ENCODE data around the gene ACSS1.

The ACSS1 gene

DNA sequence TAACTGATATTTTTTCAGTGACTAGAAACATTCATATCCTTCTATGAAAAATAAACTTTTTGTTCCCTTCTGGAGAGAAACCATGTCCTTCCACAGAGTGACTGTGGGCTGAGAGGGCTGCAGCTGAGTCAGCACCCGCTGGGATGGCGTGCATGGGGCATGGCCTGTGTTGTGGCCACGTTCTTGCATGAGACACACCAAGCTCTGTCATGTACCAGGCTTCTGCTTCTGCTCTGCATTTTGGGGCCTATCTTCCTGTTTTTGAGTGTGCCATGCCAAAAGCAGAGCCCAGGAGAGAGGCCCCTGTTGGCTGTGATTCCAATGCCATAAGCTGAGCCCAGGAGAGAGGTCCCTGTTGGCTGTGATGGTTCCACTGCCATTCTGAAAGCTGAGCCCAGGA, 76.1 kb downstream of the ACSS1 start:
- peaks cover 1% of the 10 kb centered on the region for H3K4me1 ChIP-seq (ENCODE audit: insufficient read depth, insufficient read length)
- H3K36me3 ChIP-seq (ENCODE audit: insufficient read depth, insufficient read length, low read length): peaks cover 48% of the 10 kb centered on the region
- H3K27me3 ChIP-seq (ENCODE audit: insufficient read depth, insufficient read length): no peaks in the 10 kb centered on the region
- peaks cover 30% of the 10 kb centered on the region for H3K9me3 ChIP-seq (ENCODE audit: insufficient read depth, low read length)
- no peak overlapping the region for H3K4me3 ChIP-seq (ENCODE audit: insufficient read length, low read depth)
- no peak for TF ChIP-seq YY1 (IDR thresholded peaks at IDR 0.05; ENCODE audit: insufficient read depth, insufficient read length)
- no peak for TF ChIP-seq ZNF274 (IDR thresholded peaks at IDR 0.05; ENCODE audit: low read depth, low read length)
- no peak for TF ChIP-seq SUZ12 (IDR thresholded peaks at IDR 0.05; ENCODE audit: extremely low read depth, insufficient read depth, insufficient read length)
- DNase-seq (ENCODE audit: low read depth, low spot score): no peak
- H3K9ac ChIP-seq (ENCODE audit: insufficient read length, low read depth): no peak overlapping the region

DNA sequence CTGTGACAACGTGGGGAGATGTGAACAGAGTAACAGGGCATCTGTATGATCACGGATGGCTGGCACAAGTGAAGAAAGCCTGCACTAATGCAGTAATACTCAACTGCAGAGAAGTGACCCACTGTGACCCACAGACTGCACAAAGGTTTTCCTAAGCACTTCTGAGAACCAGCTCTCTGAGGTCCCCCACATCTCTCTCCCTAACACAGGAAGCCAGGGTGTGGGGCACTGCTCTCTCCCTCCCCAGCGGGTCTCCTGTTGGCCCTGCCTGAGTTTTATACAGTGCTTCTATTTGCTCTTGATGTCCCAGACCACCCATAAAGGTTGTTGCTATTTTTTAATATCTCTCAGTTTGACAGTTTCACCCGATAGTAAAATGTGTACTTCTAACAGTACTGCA, 76.7 kb downstream of the ACSS1 start:
- TF ChIP-seq YY1 (IDR thresholded peaks at IDR 0.05; ENCODE audit: insufficient read depth, insufficient read length) (no peak), SUZ12 (IDR thresholded peaks at IDR 0.05; ENCODE audit: extremely low read depth, insufficient read depth, insufficient read length) (no peak), ZNF274 (IDR thresholded peaks at IDR 0.05; ENCODE audit: low read depth, low read length) (no peak)
- H3K9ac ChIP-seq (ENCODE audit: insufficient read length, low read depth): no peak overlapping the region
- H3K36me3 ChIP-seq (ENCODE audit: insufficient read depth, insufficient read length, low read length): peaks cover 53% of the 10 kb centered on the region
- H3K27me3 ChIP-seq (ENCODE audit: insufficient read depth, insufficient read length): no peaks in the 10 kb centered on the region
- H3K4me1 ChIP-seq (ENCODE audit: insufficient read depth, insufficient read length): peaks cover 1% of the 10 kb centered on the region
- no peak overlapping the region for H3K4me3 ChIP-seq (ENCODE audit: insufficient read length, low read depth)
- H3K9me3 ChIP-seq (ENCODE audit: insufficient read depth, low read length): peaks cover 35% of the 10 kb centered on the region
- DNase-seq (ENCODE audit: low read depth, low spot score): no peak

DNA sequence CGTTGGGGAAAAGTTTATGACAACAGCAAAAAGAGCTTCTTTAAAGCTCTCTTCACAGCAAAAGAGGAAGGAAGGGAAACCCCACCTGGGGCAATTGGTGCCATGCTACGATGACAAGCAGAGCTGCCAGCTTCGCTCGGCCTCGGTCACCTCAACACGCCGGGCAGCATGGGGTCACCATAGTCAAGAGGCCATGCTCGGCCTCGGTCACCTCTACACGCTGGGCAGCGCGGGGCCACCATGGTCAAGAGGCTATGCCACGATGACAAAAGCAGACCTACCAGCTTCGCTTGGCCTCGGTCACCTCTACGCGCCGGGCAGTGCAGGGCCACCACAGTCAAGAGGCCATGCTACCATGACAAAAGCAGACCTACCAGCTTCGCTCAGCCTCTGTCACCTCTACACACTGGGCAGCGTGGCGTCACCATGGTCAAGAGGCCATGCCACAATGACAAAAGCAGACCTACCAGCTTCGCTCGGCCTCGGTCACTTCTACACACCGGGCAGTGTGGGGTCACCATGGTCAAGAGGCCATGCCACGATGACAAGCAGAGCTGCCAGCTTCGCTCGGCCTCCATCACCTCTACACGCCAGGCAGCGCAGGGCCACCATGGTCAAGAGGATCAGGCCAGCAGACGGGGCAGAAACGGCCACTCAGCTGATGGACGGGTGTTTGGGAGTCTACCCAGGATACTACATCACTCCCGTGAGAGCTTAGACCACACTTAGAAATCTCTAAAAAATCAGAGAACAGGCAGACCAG, 77.5 kb downstream of the ACSS1 start:
- Histone ChIP-seq H3K4me1 (ENCODE audit: insufficient read depth, insufficient read length) (peaks cover 1% of the 10 kb centered on the region), H3K27me3 (ENCODE audit: insufficient read depth, insufficient read length) (no peaks in the 10 kb centered on the region), H3K9ac (ENCODE audit: insufficient read length, low read depth) (no peak overlapping the region), H3K36me3 (ENCODE audit: insufficient read depth, insufficient read length, low read length) (peaks cover 54% of the 10 kb centered on the region), H3K4me3 (ENCODE audit: insufficient read length, low read depth) (no peak overlapping the region), H3K9me3 (ENCODE audit: insufficient read depth, low read length) (peaks cover 42% of the 10 kb centered on the region)
- TF ChIP-seq ZNF274 (IDR thresholded peaks at IDR 0.05; ENCODE audit: low read depth, low read length) (no peak), SUZ12 (IDR thresholded peaks at IDR 0.05; ENCODE audit: extremely low read depth, insufficient read depth, insufficient read length) (no peak), YY1 (IDR thresholded peaks at IDR 0.05; ENCODE audit: insufficient read depth, insufficient read length) (no peak)
- no peak for DNase-seq (ENCODE audit: low read depth, low spot score)

GRCh38 chr20:24979036-24979960, 78.6 kb downstream of the ACSS1 start:
- no peak overlapping the region for H3K4me3 ChIP-seq (ENCODE audit: insufficient read length, low read depth)
- no peak for DNase-seq (ENCODE audit: low read depth, low spot score)
- TF ChIP-seq SUZ12 (IDR thresholded peaks at IDR 0.05; ENCODE audit: extremely low read depth, insufficient read depth, insufficient read length) (no peak), YY1 (IDR thresholded peaks at IDR 0.05; ENCODE audit: insufficient read depth, insufficient read length) (no peak), ZNF274 (IDR thresholded peaks at IDR 0.05; ENCODE audit: low read depth, low read length) (no peak)
- H3K27me3 ChIP-seq (ENCODE audit: insufficient read depth, insufficient read length): no peaks in the 10 kb centered on the region
- H3K9me3 ChIP-seq (ENCODE audit: insufficient read depth, low read length): peaks cover 46% of the 10 kb centered on the region
- H3K9ac ChIP-seq (ENCODE audit: insufficient read length, low read depth): no peak overlapping the region
- peaks cover 1% of the 10 kb centered on the region for H3K4me1 ChIP-seq (ENCODE audit: insufficient read depth, insufficient read length)
- peaks cover 54% of the 10 kb centered on the region for H3K36me3 ChIP-seq (ENCODE audit: insufficient read depth, insufficient read length, low read length)

DNA sequence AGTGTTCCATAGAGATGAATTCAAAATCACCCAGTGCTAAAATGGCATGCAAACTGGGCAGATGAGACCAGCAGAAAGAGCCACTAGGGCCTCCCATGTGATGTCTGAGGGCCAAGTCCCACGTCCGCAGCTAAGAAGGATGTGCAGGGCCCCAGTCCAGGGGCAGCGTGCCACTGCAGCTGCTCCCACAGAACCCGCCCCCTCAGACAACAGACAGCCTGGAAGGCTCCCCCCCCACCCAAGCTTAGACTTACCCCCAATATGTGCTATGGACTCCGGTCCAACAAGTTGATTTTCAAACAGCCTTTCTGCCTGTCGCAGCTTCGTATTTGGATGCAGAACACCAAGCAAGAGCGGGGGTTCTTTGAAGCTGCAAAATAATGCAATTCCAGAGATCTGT, 79.4 kb downstream of the ACSS1 start:
- Histone ChIP-seq H3K4me3 (ENCODE audit: insufficient read length, low read depth) (no peak overlapping the region), H3K4me1 (ENCODE audit: insufficient read depth, insufficient read length) (peaks cover 1% of the 10 kb centered on the region), H3K9ac (ENCODE audit: insufficient read length, low read depth) (no peak overlapping the region), H3K36me3 (ENCODE audit: insufficient read depth, insufficient read length, low read length) (peaks cover 50% of the 10 kb centered on the region), H3K9me3 (ENCODE audit: insufficient read depth, low read length) (peaks cover 46% of the 10 kb centered on the region), H3K27me3 (ENCODE audit: insufficient read depth, insufficient read length) (no peaks in the 10 kb centered on the region)
- no peak for DNase-seq (ENCODE audit: low read depth, low spot score)
- TF ChIP-seq SUZ12 (IDR thresholded peaks at IDR 0.05; ENCODE audit: extremely low read depth, insufficient read depth, insufficient read length): no peak
- no peak for TF ChIP-seq YY1 (IDR thresholded peaks at IDR 0.05; ENCODE audit: insufficient read depth, insufficient read length)
- TF ChIP-seq ZNF274 (IDR thresholded peaks at IDR 0.05; ENCODE audit: low read depth, low read length): no peak

DNA sequence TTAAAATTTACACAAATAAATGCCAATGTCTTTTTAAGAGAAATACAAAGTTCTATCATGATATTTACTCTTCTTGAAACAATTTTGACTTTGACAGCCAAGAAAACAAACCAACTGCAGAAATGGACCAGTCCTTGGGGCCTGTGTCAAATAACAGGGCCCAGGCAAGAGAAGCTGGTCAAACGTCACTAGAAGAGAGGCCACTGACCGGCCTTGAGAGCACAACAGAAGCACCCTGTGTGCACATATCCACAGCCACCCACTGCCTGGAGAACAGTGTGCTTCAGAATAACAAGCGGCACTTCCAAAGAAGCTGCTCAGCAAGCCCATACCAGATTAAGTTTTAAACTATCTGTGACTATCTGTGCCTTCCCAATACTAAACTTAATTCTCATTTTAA, 80.1 kb downstream of the ACSS1 start:
- TF ChIP-seq YY1 (IDR thresholded peaks at IDR 0.05; ENCODE audit: insufficient read depth, insufficient read length) (no peak), ZNF274 (IDR thresholded peaks at IDR 0.05; ENCODE audit: low read depth, low read length) (no peak), SUZ12 (IDR thresholded peaks at IDR 0.05; ENCODE audit: extremely low read depth, insufficient read depth, insufficient read length) (no peak)
- Histone ChIP-seq H3K36me3 (ENCODE audit: insufficient read depth, insufficient read length, low read length) (peaks cover 54% of the 10 kb centered on the region), H3K4me1 (ENCODE audit: insufficient read depth, insufficient read length) (peaks cover 1% of the 10 kb centered on the region), H3K9ac (ENCODE audit: insufficient read length, low read depth) (no peak overlapping the region), H3K27me3 (ENCODE audit: insufficient read depth, insufficient read length) (no peaks in the 10 kb centered on the region), H3K4me3 (ENCODE audit: insufficient read length, low read depth) (no peak overlapping the region), H3K9me3 (ENCODE audit: insufficient read depth, low read length) (peaks cover 46% of the 10 kb centered on the region)
- no peak for DNase-seq (ENCODE audit: low read depth, low spot score)

DNA sequence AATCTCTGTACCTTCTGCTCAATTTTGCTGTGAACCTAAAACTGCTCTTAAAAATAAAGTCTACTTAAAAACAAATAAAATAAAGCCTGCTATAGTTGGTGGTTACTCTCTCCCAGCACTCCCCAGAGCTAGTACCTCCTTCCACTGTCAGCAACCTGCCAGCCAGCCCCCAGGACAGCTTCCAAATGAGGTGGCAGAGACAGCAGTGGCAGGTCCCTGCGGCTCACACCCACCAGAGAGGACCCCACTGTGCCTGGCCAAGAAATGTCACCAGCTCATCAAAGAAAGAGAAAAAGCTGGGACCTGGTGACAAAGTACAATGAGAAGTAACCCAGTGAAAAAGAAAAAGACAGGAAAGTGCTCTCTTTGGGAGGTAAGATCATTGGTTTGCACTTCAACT, 80.6 kb downstream of the ACSS1 start:
- DNase-seq (ENCODE audit: low read depth, low spot score): no peak
- Histone ChIP-seq H3K36me3 (ENCODE audit: insufficient read depth, insufficient read length, low read length) (peaks cover 58% of the 10 kb centered on the region), H3K9me3 (ENCODE audit: insufficient read depth, low read length) (peaks cover 46% of the 10 kb centered on the region)

More for the DNA sequence above, 80.6 kb downstream of the ACSS1 start:
- H3K9ac ChIP-seq (ENCODE audit: insufficient read length, low read depth): no peak overlapping the region
- H3K4me3 ChIP-seq (ENCODE audit: insufficient read length, low read depth): no peak overlapping the region
- TF ChIP-seq ZNF274 (IDR thresholded peaks at IDR 0.05; ENCODE audit: low read depth, low read length) (no peak), YY1 (IDR thresholded peaks at IDR 0.05; ENCODE audit: insufficient read depth, insufficient read length) (no peak), SUZ12 (IDR thresholded peaks at IDR 0.05; ENCODE audit: extremely low read depth, insufficient read depth, insufficient read length) (no peak)
- H3K27me3 ChIP-seq (ENCODE audit: insufficient read depth, insufficient read length): no peaks in the 10 kb centered on the region
- peaks cover 1% of the 10 kb centered on the region for H3K4me1 ChIP-seq (ENCODE audit: insufficient read depth, insufficient read length)
